SK-N-SH (cell line): ENCODE results near the gene BCL11B. TPM values are rescaled to one million over a fixed set of nuclear protein-coding genes. Genes with fewer than 3 reads are reported as not detected.

Experiments
- CTCF ChIA-PET: fragments of 300-600, 350-600 bp; formaldehyde crosslinking; extraction: SDS; loops from one replicate; lab custom pipeline; 2021; lab: Yijun Ruan, JAX
- POLR2A ChIA-PET: fragments of 350-600 bp; sonication (Branson Sonifier 250); formaldehyde crosslinking; extraction: SDS; loops from one replicate; lab custom pipeline; 2020; ENCODE audit warnings: antibody characterized with exemption, inconsistent platforms; lab: Yijun Ruan, JAX
- DNase-seq: peaks from one replicate; pipeline ENCODE4 v3.0.0; 2012
- H2AFZ ChIP-seq: fragments of 200-600 bp; sonication (generic); 2 replicates; pipeline ENCODE4 v1.8.1; 2016; ENCODE audit warnings: antibody characterized with exemption, mild to moderate bottlenecking, low read depth
- H3F3A ChIP-seq: fragments of 200-600 bp; sonication (generic); replicated peaks from 2 replicates; pipeline ENCODE3; 2016; ENCODE audit warnings: antibody characterized with exemption, mild to moderate bottlenecking; ENCODE audit not compliant: insufficient read depth
- H3K27ac ChIP-seq, 2 experiments: fragments of 200-500 bp in 1 of 2; fragments of 200-600 bp in 1 of 2; sonication (Bioruptor generic) in 1 of 2; sonication (generic), shearing (Covaris generic) in 1 of 2; 2 replicates each; pipeline versions ENCODE4 v1.5.1 to v1.6.1; 2014 to 2016; ENCODE audit warnings: low read depth in 2 of 2, inconsistent platforms in 1 of 2, low read length in 1 of 2, mild to moderate bottlenecking in 1 of 2, mixed read lengths in 1 of 2
- H3K27me3 ChIP-seq: fragments of 200-600 bp; sonication (generic), shearing (Covaris generic); 2 replicates; pipeline ENCODE4 v1.6.1; 2016; ENCODE audit warnings: mixed run types; ENCODE audit not compliant: insufficient read depth
- H3K36me3 ChIP-seq, 2 experiments: fragments of 200-500 bp in 1 of 2; fragments of 200-600 bp in 1 of 2; sonication (Bioruptor generic) in 1 of 2; sonication (generic) in 1 of 2; replicated peaks in 1 of 2; 2 replicates each; pipeline versions ENCODE3 to v1.5.1; 2014 to 2016; ENCODE audit warnings: low read length in 1 of 2, mild to moderate bottlenecking in 1 of 2; ENCODE audit not compliant: insufficient read depth in 2 of 2, control insufficient read depth in 1 of 2
- H3K4me1 ChIP-seq, 2 experiments: fragments of 200-500 bp in 1 of 2; fragments of 200-600 bp in 1 of 2; sonication (Bioruptor generic) in 1 of 2; sonication (generic), shearing (Covaris generic) in 1 of 2; 2 replicates each; pipeline versions ENCODE4 v1.5.1 to v1.6.1; 2014 to 2016; ENCODE audit warnings: low read depth in 1 of 2, low read length in 1 of 2, mixed run types in 1 of 2; ENCODE audit not compliant: insufficient read depth in 2 of 2, control insufficient read depth in 1 of 2
- H3K4me2 ChIP-seq: fragments of 200-600 bp; sonication (generic), shearing (Covaris generic); 2 replicates; pipeline ENCODE4 v1.6.1; 2017; ENCODE audit warnings: mixed run types
- H3K4me3 ChIP-seq, 2 experiments: fragments of 200-500 bp in 1 of 2; fragments of 200-600 bp in 1 of 2; sonication (Bioruptor generic) in 1 of 2; sonication (generic), shearing (Covaris generic) in 1 of 2; 2 replicates each; pipeline versions ENCODE4 v1.5.1 to v1.8.1; 2014 to 2016; ENCODE audit warnings: low read depth in 2 of 2, inconsistent platforms in 1 of 2, low read length in 1 of 2, mild to moderate bottlenecking in 1 of 2, mixed read lengths in 1 of 2, moderate library complexity in 1 of 2
- H3K79me2 ChIP-seq: fragments of 200-600 bp; sonication (generic); 2 replicates; pipeline ENCODE4 v1.8.1; 2017; ENCODE audit warnings: mild to moderate bottlenecking; ENCODE audit not compliant: insufficient read depth
- H3K9ac ChIP-seq: fragments of 200-600 bp; sonication (generic); 2 replicates; pipeline ENCODE4 v1.6.1; 2017; ENCODE audit warnings: mixed run types
- H3K9me2 ChIP-seq: fragments of 200-600 bp; sonication (generic); 2 replicates; pipeline ENCODE4 v1.6.1; 2017; ENCODE audit warnings: mixed run types
- H3K9me3 ChIP-seq: fragments of 200-600 bp; sonication (generic); 2 replicates; pipeline ENCODE4 v1.6.1; 2017; ENCODE audit warnings: mixed run types, mild to moderate bottlenecking, moderate library complexity
- H4K20me1 ChIP-seq: fragments of 200-600 bp; sonication (generic); 2 replicates; pipeline ENCODE4 v1.6.1; 2017; ENCODE audit warnings: mild to moderate bottlenecking, mixed run types; ENCODE audit not compliant: insufficient read depth
- GABPA ChIP-seq: IDR thresholded peaks from 2 replicates; pipeline ENCODE4 v1.4.0; 2012; ENCODE audit warnings: low read depth, mild to moderate bottlenecking
- IRF3 ChIP-seq: fragments of 150-350 bp; IDR thresholded peaks from 2 replicates; pipeline ENCODE4 v1.6.1; 2016; ENCODE audit warnings: mild to moderate bottlenecking, low read depth, low read length
- MXI1 ChIP-seq: IDR thresholded peaks from 2 replicates; pipeline ENCODE4 v1.6.1; 2012; ENCODE audit warnings: mild to moderate bottlenecking, low read depth, low read length, improper control_type of control experiment
- REST ChIP-seq: IDR thresholded peaks from 2 replicates; pipeline ENCODE4 v1.6.1; 2012; ENCODE audit warnings: mild to moderate bottlenecking, low read depth, low read length, moderate library complexity
- SIN3A ChIP-seq: IDR thresholded peaks from 2 replicates; pipeline ENCODE4 v1.6.1; 2012; ENCODE audit warnings: low read depth, mild to moderate bottlenecking, low read length, moderate library complexity, borderline replicate concordance
- SMC3 ChIP-seq: IDR thresholded peaks from 2 replicates; pipeline ENCODE4 v1.6.1; 2012; ENCODE audit warnings: low read depth, low read length, improper control_type of control experiment
- TCF12 ChIP-seq: IDR thresholded peaks from 2 replicates; pipeline ENCODE4 v1.4.0; 2012
- ZBTB33 ChIP-seq: IDR thresholded peaks from 2 replicates; pipeline ENCODE4 v1.4.0; 2012; ENCODE audit warnings: low read depth, borderline replicate concordance
- WGBS: methylation state at CpG from one replicate; pipeline ENCODE4 v1.1.6; 2017; ENCODE audit warnings: low lambda C conversion rate; 5-methylcytosine and 5-hydroxymethylcytosine counted together
- polyA plus RNA-seq, 3 experiments: library from polyadenylated mRNA; depleted of rRNA; stranded (reverse); fragments of >200 nt; gene quantifications; 2 replicates each; pipeline ENCODE4 v1.2.3, GENCODE V29; 2012

Gene BCL11B
- polyA plus RNA-seq, 1 of the 3 experiments (the other 2 are of a cell fraction): not detected

- TF ChIP-seq IRF3: no peak
- TF ChIP-seq, all 33 proteins: peak for 0
These were observed 20.3 kb downstream of the BCL11B start (continued) for GRCh38 chr14:99251721-99252120.

GRCh38 chr14:99250636-99251208 is 21.3 kb downstream of the BCL11B start:
- Histone ChIP-seq H3K9me2 (no peaks in the 10 kb centered on the region), H4K20me1 (no peaks in the 10 kb centered on the region), H3K4me2 (no peak overlapping the region), H3K27ac (no peak overlapping the region), H3K9me3 (no peaks in the 10 kb centered on the region), H2AFZ (no peak overlapping the region), H3K9ac (no peak overlapping the region), H3K27me3 (peaks cover 86% of the 10 kb centered on the region), H3K79me2 (no peaks in the 10 kb centered on the region), H3K4me1 (no peaks in the 10 kb centered on the region), H3K4me3 (no peak overlapping the region), H3F3A (no peaks in the 10 kb centered on the region), H3K36me3 (no peaks in the 10 kb centered on the region)
- POLR2A ChIA-PET: no interaction called here
- 7% methylated on average over 5 of the region's 5 CpGs for WGBS
- no peak for DNase-seq
- TF ChIP-seq MXI1 (no peak), TCF12 (no peak), GABPA (no peak)
- TF ChIP-seq, all 33 proteins: peak for 0
- CTCF ChIA-PET: interaction anchor here (0.6 to 1.4 kb wide), 2 partner anchors 16 kb away, joined by 3 to 5 read pairs; no protein-coding TSS in a partner anchor

- no peaks in the 10 kb centered on the region for H3K9me2 ChIP-seq
- no peak overlapping the region for H3K27ac ChIP-seq
- no peaks in the 10 kb centered on the region for H4K20me1 ChIP-seq
- H3K79me2 ChIP-seq: no peaks in the 10 kb centered on the region
- H3K4me3 ChIP-seq: no peak overlapping the region
- H3K27me3 ChIP-seq: peaks cover 86% of the 10 kb centered on the region
- no peak for TF ChIP-seq SMC3
- no peak for TF ChIP-seq ZBTB33
- no peak for TF ChIP-seq SIN3A
- TF ChIP-seq REST: no peak
- H2AFZ ChIP-seq: no peak overlapping the region
- H3K4me1 ChIP-seq: no peaks in the 10 kb centered on the region
- no peak for DNase-seq
- no peaks in the 10 kb centered on the region for H3K36me3 ChIP-seq
- POLR2A ChIA-PET: no interaction called here
- WGBS: 13% methylated on average over 6 of the region's 6 CpGs
- CTCF ChIA-PET: no interaction called here
- no peaks in the 10 kb centered on the region for H3F3A ChIP-seq
- H3K4me2 ChIP-seq: no peak overlapping the region
- no peak overlapping the region for H3K9ac ChIP-seq
- H3K9me3 ChIP-seq: no peaks in the 10 kb centered on the region
These were observed 22.6 kb downstream of the BCL11B start for GRCh38 chr14:99249389-99249788.
